Measurements from ENCODE around the gene LEMD1.
"Not testable (repeated sequence)": the region's sequence is repeated elsewhere in the genome, so short reads cannot be mapped to it uniquely, and the experiment has no call there.

The LEMD1 gene

DNA sequence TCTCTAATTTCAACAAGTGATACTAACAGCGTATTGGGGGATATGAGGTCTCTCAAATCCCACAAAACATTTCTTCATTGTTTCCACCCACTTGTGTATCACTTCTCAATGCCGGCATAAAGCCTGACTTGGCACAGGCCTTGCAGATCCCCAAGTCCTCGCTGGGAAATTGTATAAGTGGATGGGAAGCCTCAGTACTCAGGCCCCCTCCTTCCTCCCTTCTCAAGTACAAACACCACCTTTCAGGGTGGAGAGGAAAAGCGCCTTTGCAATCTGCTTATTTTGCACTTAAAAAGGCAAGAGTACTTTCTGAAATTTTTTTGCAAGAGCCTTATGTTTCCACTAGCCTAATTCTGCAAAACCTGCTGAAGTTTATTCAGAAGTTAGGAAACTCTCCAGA lies 39.3 kb downstream of the LEMD1 start:
- DNase-seq (ENCODE audit: low read depth in 2 of 3, low spot score in 1 of 3): no peak

DNA sequence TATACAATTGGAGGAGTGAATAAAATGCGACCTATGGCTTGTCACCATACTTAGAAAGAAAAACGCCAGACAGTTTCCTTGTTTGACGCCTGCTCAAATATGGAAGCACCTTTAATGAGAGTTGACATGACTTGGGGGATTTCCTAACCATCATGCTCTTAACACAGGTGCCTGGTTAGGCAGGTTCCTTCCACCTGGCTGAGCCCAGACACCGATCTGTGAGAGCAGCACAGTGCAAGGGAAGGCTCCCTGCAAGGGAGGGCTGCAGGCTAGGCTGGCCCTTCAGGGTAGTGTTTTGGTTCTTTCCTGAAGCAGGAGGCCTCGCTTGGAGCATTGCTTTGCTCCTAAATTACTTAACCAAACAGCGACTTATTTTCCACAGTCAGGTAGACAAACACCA lies 40.6 kb downstream of the LEMD1 start:
- no peak for DNase-seq (ENCODE audit: low read depth in 2 of 3, low spot score in 1 of 3)

DNA sequence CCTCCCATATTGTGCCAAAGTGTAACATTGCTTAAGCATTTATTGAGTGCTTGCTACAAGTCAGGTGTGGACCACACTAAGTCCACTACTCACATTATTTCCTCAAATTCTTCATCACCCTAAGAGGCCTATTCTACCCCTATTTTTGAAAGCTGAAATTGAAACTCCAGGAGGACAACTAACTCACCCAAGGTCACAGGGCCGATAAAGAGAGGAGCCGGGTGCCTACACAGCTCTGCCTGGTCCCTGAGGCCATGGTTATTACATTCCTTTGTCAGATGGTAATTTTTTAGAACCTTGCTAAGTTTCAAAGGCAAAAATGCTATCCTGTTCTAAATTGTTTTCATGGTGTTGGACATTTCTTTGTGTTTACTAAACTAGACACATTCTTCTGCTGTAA lies 41.0 kb downstream of the LEMD1 start:
- DNase-seq (ENCODE audit: low read depth in 2 of 3, low spot score in 1 of 3): no peak

DNA sequence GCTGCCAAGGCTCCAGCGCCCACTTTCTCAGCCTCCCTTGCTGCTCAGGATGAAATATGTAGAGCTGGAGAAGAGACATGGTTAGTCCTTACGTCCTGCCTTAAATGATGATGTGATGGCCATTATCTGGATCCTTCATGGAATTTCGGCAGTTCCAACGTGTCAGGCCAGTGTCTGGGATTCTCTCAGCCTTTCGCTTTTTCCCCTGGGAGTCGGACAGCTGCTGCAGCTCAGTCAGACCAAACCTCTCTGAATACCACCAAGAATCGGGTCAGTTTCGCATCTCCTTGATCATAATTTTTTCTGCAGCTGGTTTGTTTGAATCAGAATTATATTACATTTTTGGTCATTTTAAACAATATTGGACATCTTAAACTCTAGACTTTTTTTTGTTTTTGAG lies 42.8 kb downstream of the LEMD1 start:
- DNase-seq (ENCODE audit: low read depth in 2 of 3, low spot score in 1 of 3): no peak

DNA sequence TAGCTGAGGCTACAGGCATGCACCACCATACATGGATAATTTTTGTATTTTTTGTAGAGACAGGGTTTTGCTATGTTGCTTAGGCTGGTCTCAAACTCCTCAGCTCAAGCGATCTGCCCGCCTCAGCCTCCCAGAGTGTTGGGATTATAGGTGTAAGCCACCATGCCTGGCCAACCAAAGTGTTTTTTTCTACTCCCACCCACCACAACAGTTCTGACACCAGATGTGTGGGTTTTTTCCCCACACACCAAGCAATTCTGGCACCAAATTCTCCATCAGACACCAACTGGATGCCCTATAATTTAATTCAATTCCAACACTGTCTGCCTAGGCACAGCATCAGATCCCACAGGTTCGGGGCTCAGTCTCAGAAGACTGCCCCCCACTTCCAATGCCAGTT lies 44.5 kb downstream of the LEMD1 start:
- no peak for DNase-seq (ENCODE audit: low read depth in 2 of 3, low spot score in 1 of 3)

DNA sequence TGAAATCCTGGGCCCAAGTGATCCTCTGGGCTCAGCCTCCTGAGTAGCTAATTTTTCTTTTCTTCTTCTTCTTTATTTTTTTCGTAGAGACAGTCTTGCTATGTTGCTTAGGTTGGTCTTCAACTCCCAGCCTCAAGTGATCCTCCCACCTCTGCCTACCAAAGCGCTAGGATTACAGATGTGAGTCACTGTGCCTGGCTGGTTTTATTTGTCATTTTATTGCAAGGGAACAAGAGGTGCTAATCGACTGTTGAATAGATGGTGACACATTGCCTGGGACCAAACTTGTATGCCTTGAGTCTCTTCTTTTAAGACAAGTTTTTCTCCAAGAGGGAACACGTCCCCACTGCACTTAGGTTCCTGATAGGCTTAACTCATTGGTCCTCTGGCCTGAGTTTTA lies 45.1 kb downstream of the LEMD1 start:
- DNase-seq (ENCODE audit: low read depth in 2 of 3, low spot score in 1 of 3): no peak

DNA sequence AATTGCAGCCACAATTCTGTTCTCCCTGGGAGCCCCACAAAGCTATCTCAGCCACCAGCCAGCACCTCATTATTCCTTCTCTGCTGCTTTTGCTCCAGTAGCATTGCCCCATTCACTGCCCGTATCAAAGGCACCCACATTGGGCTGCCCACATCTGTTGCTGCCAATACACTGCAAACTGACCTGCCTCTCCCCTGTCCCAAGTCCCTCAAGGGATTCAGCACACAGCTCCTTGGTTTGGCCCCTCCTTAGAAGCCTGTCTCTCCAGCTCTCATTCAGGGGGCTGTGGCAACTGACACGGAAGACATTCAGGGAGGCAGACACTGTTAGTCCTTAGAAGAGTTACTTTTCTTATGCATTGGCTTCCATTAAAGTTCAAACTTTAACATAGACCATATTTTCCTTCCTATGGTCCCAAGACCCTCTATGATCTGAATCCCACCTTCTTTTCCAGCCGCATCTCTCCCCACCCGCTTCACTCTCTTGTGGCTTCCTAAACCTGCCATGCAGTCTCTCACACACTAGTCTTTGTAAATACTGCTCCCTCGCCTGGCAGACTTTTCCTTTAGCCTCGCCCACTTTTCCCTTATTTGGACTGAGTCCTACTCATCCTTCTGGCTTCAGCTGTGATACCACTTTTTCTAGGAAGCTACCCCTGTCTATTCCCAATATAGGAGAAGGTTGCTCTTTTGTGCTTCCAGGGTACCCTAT lies 45.9 kb downstream of the LEMD1 start:
- no peak for DNase-seq (ENCODE audit: low read depth in 2 of 3, low spot score in 1 of 3)

DNA sequence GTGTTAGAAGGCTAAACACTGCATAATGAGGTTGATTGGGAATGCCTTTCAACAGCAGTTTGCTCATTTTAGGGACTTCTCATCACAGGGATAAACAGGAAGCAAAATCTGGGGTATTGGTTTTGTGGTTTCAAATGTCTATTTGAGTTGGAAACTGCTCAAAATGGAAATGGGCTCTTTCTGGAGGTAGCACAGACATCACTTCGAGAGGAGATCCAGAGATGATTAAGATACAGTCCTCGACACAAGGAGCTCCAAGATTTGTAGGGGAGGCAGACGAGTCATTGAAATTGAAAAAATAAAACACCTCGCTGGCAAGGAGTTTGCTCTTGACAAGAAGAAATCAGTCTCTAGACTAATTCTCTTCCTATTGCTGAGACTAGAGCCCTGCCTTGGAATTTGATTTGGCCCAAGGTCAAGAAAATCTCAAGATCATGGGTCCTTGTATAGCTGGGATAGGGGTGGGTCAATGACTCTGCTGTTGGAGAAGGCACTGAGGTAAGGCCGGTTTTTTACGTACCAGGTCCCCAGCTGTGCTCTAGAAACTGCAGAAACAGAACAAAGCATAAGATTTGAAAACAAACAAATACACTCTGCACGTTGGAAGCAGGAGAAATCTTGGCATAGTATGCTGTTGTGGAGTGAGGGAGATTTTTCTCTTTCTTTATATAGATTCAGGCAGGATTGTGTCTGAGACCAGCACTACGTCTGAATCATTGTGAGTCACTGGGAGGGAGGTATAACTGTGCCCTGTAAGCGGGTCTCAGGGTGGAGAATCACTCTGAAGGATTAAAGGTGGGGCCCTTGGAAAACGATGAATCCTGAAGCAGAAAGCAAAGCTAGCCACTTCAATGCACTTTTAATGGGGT lies 47.4 kb downstream of the LEMD1 start:
- DNase-seq (ENCODE audit: low read depth in 2 of 3, low spot score in 1 of 3): no peak

DNA sequence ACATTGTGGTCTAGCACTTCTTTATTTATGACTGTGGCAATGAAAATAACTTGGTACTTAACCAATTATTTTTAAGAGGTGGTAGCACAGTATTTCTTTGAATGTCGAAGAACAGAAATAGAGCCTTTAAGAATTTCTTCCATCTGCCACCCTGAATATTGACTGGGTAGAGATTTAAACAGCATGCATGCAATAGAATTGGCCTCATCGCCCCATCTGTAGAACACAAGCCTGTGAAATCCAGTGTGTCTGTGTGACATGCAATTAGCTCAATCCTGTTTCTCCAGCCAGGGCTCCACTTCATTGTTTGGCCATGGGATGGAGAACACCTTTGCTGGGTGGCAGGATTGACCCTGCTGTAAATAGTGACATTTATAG lies 48.1 kb downstream of the LEMD1 start:
- DNase-seq (ENCODE audit: low read depth in 2 of 3, low spot score in 1 of 3): no peak

DNA sequence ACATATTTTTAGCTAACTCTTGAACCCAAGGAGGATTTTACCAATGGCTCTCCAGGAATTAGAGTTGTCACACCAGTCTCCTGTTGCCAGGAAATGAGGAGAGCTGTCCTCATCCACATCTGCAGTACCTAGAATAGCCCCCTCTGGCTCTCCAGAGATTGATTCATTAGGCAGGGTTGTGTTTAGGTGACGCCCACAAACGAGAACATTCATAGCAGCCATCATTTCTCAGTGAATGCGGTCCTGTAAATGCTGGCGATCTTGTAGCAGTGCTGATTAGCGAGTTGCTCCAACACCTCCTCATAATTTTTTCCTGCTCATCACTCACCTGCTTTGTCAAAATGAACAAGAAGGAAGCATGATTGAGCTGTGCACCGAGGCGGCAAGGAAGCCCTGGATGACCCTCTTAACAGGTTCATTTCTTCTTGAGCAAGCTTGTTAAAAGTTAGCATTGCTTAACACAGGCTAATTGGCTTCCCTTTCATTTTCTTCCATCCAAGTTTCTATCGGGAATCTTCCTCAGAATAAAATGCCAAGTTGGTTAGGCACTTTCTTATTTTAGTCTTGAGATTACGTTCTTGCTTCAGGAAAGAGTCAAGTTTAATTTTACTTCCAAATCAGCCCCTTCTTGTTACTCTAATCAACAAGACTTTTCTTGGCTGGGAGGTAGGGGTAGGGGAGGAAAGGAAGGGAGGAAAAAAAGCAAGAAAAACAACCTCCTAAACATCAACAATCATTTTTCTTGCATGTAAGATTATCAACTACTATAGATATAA lies 48.6 kb downstream of the LEMD1 start:
- no peak for DNase-seq (ENCODE audit: low read depth in 2 of 3, low spot score in 1 of 3)

DNA sequence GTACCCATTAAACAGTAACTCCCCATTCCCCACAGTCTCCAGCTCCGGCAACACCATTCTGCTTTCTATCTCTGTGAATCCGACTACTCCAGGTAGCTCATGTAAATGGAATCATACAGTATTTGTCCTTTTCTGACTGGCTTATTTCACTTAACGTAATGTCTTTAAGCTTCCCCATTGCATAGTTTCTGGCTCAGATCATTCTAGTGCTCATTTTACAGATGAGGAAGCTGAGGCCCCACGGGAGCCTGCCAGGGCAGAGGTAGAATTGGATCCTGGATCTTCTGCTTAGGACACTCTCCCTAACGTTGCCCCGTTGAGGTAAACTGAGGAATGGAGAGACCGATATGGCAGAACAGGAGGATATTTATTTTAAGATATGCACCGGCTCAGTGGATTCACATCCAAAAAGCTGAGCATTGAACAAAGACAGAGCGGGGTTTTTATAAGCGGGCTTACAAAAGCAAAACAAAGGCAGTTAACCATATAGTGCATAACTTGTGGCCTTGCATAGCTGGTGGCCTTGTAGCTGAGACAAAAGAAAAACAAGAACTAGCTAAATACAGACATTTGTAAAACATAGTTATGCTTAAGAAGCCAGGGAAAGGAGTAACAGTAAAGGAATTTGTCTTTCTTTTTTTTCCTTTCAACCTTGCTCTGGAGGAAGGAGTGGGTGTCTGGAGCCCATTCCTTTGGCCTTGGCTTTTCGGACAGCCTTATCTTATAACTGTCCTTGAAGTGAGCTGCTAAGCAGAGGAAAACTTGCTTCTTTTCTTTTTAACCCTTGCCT lies 49.8 kb downstream of the LEMD1 start:
- no peak for DNase-seq (ENCODE audit: low read depth in 2 of 3, low spot score in 1 of 3)

DNA sequence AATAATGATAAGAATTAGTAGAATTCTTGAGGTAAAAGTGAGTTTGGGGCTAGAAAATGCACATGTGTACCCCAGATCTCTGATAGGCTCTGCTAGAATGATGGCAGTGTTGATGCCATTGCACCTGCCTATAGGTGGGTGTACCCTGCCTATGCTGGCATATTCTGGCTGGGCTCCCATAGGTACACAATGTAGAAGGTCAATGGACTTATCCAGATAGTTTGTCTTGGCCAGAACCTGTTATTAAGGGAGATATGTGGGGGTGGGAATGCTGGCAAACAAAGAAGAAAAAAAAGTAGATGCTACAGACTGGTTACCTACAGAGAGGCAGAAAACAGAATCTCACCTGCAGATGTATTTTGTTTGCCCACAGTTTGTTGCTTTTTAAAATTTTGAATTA lies 51.1 kb downstream of the LEMD1 start:
- DNase-seq (ENCODE audit: low read depth in 2 of 3, low spot score in 1 of 3): no peak

DNA sequence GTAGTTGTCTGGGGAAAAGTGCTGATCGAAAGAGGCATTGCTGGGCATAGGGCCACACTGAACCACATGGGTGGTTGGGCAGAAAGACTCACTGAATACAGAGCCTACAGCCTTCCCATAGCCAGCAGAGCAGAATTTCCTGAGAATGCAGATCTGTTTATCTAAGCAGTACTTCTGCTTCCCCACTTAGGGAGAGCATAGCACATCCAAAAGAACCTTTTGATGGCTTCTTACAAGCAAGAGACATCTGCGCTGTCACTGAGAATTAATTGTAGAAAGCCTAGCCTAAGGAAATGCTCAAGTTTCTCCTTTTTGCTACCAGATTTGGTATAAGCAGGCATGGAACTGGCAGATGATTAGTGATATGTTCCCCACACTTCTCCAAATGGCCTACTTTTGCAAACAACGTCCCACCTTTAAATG lies 52.1 kb downstream of the LEMD1 start:
- DNase-seq (ENCODE audit: low read depth in 2 of 3, low spot score in 1 of 3): no peak

DNA sequence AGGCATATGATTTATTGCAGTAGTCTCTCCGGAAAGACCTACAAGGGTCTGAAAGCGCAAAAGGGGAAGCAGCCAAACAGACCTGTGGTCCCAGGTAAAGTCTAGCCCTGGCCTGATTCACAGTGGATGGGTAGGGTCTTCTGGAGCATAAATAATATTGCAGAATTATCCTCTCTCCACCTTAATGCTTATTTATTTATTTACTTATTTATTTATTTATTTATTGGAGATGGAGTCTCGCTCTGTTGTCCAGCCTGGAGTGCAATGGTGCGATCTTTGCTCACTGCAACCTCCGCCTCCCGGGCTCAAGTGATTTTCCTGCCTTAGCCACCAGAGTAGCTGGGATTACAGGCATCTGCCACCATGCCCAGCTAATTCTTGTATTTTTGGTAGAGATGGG lies 53.4 kb downstream of the LEMD1 start:
- DNase-seq (ENCODE audit: low read depth in 2 of 3, low spot score in 1 of 3): no peak

DNA sequence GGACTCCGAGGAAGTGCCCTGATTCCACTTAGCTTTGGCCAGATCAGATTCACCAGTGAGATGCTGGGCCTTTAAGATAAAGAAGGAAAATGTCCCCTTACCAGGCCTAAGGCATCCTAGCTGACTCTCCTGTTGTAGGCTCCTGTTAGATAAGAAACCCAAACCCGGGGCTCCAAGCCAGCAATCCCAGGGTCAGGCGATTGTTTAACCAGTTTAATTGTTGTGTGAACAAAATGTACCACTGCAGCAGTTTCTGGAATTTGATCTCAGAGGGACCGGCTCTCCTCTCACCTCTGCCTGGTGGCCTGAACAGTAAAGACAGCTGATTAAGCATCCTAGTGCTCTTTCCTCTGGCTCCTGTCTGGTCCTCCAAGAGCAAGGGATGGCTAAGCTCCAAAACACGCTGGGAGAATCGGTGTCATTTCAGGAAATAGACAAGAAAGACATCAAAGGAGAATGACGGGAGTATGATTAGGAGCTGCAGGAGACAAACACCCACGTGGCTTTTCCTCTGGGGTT lies 55.9 kb downstream of the LEMD1 start:
- no peak for DNase-seq (ENCODE audit: low read depth in 2 of 3, low spot score in 1 of 3)

DNA sequence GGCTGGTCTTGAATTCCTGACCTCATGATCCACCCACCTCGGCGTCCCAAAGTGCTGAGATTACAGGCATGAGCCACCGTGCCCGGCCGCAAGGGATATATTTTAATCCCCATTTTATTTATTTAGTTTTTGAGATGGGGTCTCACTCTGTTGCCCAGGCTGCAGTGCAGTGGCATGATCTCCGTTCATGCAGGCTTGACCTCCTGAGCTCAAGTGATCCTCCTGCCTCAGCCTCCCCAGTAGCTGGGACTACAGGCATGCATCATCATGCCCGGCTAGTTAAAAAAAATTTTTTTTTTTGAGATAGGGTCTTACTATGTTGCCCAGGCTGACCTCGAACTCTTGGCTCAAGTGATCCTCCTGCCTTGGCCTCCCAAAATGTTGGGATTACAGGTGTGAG lies 56.8 kb downstream of the LEMD1 start:
- not testable (repeated sequence) for DNase-seq (ENCODE audit: low read depth in 2 of 3, low spot score in 1 of 3)

DNA sequence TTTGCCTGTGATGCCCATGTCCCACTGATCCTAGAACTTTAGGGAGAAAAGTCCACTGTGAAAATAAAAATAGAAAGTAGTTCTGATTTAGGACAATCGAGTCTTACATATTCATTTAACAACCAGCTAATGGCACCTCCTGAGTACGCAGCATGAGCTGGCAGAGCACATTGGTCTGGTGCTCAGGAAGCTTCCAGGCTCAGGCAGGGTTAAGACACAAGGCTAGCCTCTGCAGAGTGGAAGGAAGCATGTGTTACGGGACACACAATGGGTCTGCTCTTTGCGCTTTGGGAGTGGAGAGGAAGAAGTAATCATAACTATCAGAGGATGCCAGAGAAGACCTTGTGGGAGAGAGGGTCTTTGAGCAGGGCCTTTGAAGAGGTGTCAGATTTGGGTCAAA lies 61.0 kb downstream of the LEMD1 start:
- DNase-seq (ENCODE audit: low read depth in 2 of 3, low spot score in 1 of 3): no peak

DNA sequence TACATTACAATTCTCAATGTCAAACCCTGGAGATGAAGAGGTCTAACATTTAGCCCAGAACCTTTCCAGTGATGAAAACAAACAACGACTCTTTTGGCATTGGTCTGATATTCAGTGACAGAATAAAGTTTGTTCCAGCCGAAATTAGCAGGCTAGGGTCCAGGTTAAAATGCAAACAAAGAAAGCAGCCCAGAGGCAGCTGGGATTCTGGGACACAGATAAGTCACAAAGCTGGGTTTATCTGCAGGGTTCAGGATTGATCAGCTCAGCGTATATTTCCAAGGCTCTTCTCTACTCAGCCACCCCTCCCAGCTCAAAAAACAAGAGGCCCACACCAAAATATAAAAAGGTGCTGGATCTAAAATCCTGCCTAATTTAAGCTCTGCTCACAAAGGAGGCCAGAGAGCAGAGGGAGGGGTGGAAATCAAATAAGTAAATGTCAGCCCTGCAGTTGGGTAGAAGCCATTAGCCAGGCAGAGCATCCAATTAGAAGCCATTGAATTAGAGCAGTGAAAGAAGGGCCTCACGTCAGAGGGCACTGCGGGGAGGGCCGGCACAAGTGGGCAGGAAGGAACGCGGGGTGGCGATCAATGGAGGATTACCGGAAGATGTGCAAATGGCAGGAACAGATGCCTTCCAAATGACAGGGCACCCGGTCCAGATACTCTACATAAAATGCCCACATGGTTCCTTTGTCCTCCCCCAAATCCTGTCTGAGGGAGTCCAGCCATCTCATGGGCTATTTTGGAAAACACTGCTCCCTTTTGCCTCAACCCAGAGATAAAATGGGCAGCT lies 61.9 kb downstream of the LEMD1 start:
- no peak for DNase-seq (ENCODE audit: low read depth in 2 of 3, low spot score in 1 of 3)

DNA sequence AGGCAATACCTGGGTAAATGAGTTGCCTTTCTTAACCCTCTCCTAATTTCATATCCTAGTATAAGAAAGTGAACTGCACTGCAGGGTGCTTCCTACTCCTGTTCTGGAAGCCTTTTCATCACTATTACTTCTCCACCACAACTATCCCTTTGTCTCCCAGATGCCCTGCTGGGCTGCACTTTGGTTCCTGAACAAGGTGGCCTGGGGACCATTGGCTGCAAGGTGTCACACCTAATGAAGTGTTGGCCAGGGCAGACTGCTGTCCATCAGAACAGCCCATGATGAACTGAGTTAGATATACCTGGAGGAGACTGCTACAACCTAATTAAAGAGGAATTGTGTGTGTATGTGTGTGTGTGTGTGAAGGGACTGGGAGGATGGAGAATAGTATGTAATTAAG lies 63.3 kb downstream of the LEMD1 start:
- DNase-seq (ENCODE audit: low read depth in 2 of 3, low spot score in 1 of 3): no peak

DNA sequence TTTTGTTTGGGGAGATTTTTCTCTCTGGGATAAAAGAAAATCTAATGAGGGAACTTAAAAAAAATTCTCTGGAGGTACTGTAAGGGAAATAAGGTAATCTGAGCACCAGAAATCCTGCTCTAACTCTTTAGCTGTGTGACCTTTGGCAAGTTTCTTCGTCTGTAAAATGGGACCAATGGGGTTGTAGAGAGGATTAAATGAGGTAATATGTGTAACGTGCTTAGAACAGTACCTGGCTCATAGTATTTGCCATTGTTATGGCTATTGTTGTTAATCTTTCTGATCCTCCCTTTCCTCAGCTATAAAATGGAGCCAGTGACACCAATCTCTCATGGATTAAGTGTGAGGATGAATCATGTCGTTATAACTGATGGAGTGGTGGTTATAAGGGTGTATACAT lies 64.3 kb downstream of the LEMD1 start:
- no peak for DNase-seq (ENCODE audit: low read depth in 2 of 3, low spot score in 1 of 3)

Data from stimulated activated CD4-positive, alpha-beta T cell treated with anti-CD3 and anti-CD28 coated beads, Interleukin-12 subunit alpha, Interleukin-12 subunit beta, amount 100 ng/mL, for 48 hours (primary cell).